DLD1 (cell line): ENCODE measurements around the gene EXD3.
"Not testable (repeated sequence)": the region's sequence is repeated elsewhere in the genome, so short reads cannot be mapped to it uniquely, and the experiment has no call there.

ENCODE experiments used
- in situ Hi-C: cut with HindIII; loops from 2 replicates; pipeline ENCODE4 v1.10.0; 2017; ENCODE audit warnings: low sequenced_read_pairs

The EXD3 gene

GRCh38 chr9:137350696-137351584, 72.0 kb downstream of the EXD3 start:
- in situ Hi-C loops = no loop called here

GRCh38 chr9:137349471-137350033, 73.4 kb downstream of the EXD3 start:
- in situ Hi-C loops = no loop called here

GRCh38 chr9:137348769-137349470, 74.0 kb downstream of the EXD3 start:
- in situ Hi-C loops = no loop called here

- in situ Hi-C loops = no loop called here
Measured at GRCh38 chr9:137347928-137348327, 75.0 kb downstream of the EXD3 start.

- in situ Hi-C loops = no loop called here
Measured at GRCh38 chr9:137342482-137342881, 80.5 kb downstream of the EXD3 start.

GRCh38 chr9:137341227-137341626, 81.7 kb downstream of the EXD3 start:
- in situ Hi-C loops = no loop called here

- in situ Hi-C loops = not testable (repeated sequence)
Measured at GRCh38 chr9:137339908-137340462, 83.0 kb downstream of the EXD3 start.

GRCh38 chr9:137339045-137339907, 83.7 kb downstream of the EXD3 start:
- in situ Hi-C loops = no loop called here

GRCh38 chr9:137336735-137337134, 86.2 kb downstream of the EXD3 start:
- in situ Hi-C loops = no loop called here

- in situ Hi-C loops = no loop called here
Measured at GRCh38 chr9:137333016-137333671, 89.8 kb downstream of the EXD3 start.

GRCh38 chr9:137331929-137332328, 91.0 kb downstream of the EXD3 start:
- in situ Hi-C loops = no loop called here

- in situ Hi-C loops = no loop called here
Measured at GRCh38 chr9:137330689-137331088, 92.3 kb downstream of the EXD3 start.

GRCh38 chr9:137329590-137329989, 93.4 kb downstream of the EXD3 start:
- in situ Hi-C loops = not testable (repeated sequence)

- in situ Hi-C loops = not testable (repeated sequence)
Measured at GRCh38 chr9:137327641-137328550, 95.1 kb downstream of the EXD3 start.

GRCh38 chr9:137326445-137327065, 96.4 kb downstream of the EXD3 start:
- in situ Hi-C loops = no loop called here

GRCh38 chr9:137325799-137326198, 97.2 kb downstream of the EXD3 start:
- in situ Hi-C loops = no loop called here

- in situ Hi-C loops = no loop called here
Measured at GRCh38 chr9:137325124-137325523, 97.8 kb downstream of the EXD3 start.

GRCh38 chr9:137323531-137324331, 99.2 kb downstream of the EXD3 start:
- in situ Hi-C loops = no loop called here
